Panc1 (cell line): ENCODE measurements around the gene NINL. TPM values are rescaled to one million over a fixed set of nuclear protein-coding genes. Genes with fewer than 3 reads are reported as not detected.

Experiments used
- ATAC-seq: fragments of 200-7000 bp; cut with Tn5 transposase; 2 replicates; pipeline ENCODE4 v1.9.1; 2020; ENCODE audit warnings: mild to moderate bottlenecking, moderate library complexity
- BruUV-seq: library from RNA; stranded (reverse); fragments of 400-500 nt; replicated peaks from 2 replicates; lab custom pipeline; 2021; lab: Mats Ljungman, UMichigan
- CTCF ChIA-PET: fragments of 300-600 bp; sonication (Branson Sonifier 250); formaldehyde crosslinking; loops from one replicate; lab custom pipeline; 2022; ENCODE audit warnings: antibody characterized with exemption; lab: Charles Lee
- POLR2A ChIA-PET: fragments of 300-600 bp; sonication (Branson Sonifier 250); formaldehyde crosslinking; loops from one replicate; lab custom pipeline; 2022; ENCODE audit warnings: antibody characterized with exemption; lab: Charles Lee
- DNase-seq: peaks from one replicate; pipeline ENCODE4 v3.0.0-alpha.2; 2010; ENCODE audit warnings: low read depth, low spot score
- H3K27ac ChIP-seq: 2 replicates; pipeline ENCODE4 v1.5.1; 2011; ENCODE audit warnings: mild to moderate bottlenecking, low read length, inconsistent platforms
- H3K27me3 ChIP-seq: fragments of 200-500 bp; sonication (Bioruptor generic); 2 replicates; pipeline ENCODE4 v1.6.0; 2014; ENCODE audit warnings: low read length, inconsistent platforms; ENCODE audit not compliant: control insufficient read depth, insufficient read depth
- H3K36me3 ChIP-seq: fragments of 200-500 bp; sonication (Bioruptor generic); 2 replicates; pipeline ENCODE4 v1.5.1; 2014; ENCODE audit warnings: inconsistent platforms, mild to moderate bottlenecking, low read length, moderate library complexity; ENCODE audit not compliant: control insufficient read depth, insufficient read depth
- H3K4me1 ChIP-seq: 2 replicates; pipeline ENCODE4 v1.5.1; 2011; ENCODE audit warnings: inconsistent platforms, mild to moderate bottlenecking, low read length, moderate library complexity; ENCODE audit not compliant: control insufficient read depth, insufficient read depth
- H3K4me3 ChIP-seq, 2 experiments: 2 replicates each; pipeline ENCODE4 v1.5.1; 2011 to 2012; ENCODE audit warnings: low read depth in 2 of 2, low read length in 2 of 2, mild to moderate bottlenecking in 2 of 2, inconsistent platforms in 1 of 2, moderate library complexity in 1 of 2
- H3K9me3 ChIP-seq: fragments of 200-500 bp; sonication (Bioruptor generic); 2 replicates; pipeline ENCODE4 v1.5.1; 2014; ENCODE audit warnings: low read depth, mild to moderate bottlenecking, inconsistent platforms, low read length, moderate library complexity; ENCODE audit not compliant: control insufficient read depth, insufficient read depth
- CTCF ChIP-seq: fragments of 450-650 bp; IDR thresholded peaks from 2 replicates; pipeline ENCODE4 v1.5.1; 2017; ENCODE audit warnings: mild to moderate bottlenecking
- POLR2AphosphoS5 ChIP-seq: IDR thresholded peaks from 2 replicates; pipeline ENCODE4 v1.6.1; 2012; ENCODE audit warnings: mild to moderate bottlenecking, low read depth, low read length, moderate library complexity
- REST ChIP-seq, 2 experiments: IDR thresholded peaks; 2 replicates each; pipeline ENCODE4 v1.6.1; 2011 to 2012; ENCODE audit warnings: low read depth in 2 of 2, control low read depth in 1 of 2, low read length in 1 of 2, mild to moderate bottlenecking in 1 of 2, moderate library complexity in 1 of 2; ENCODE audit not compliant: insufficient read depth in 1 of 2
- SIN3A ChIP-seq: IDR thresholded peaks from 2 replicates; pipeline ENCODE4 v1.6.1; 2012; ENCODE audit warnings: low read depth, mild to moderate bottlenecking, low read length, moderate library complexity, borderline replicate concordance; ENCODE audit not compliant: insufficient read depth
- TCF7L2 ChIP-seq: IDR thresholded peaks from 2 replicates; pipeline ENCODE4 v1.6.1; 2011; ENCODE audit warnings: mild to moderate bottlenecking, low read depth, low read length, inconsistent platforms
- in situ Hi-C: cut with HindIII; loops from 2 replicates; pipeline ENCODE4 v1.10.0; 2016; ENCODE audit warnings: low sequenced_read_pairs, low pct_unique_long_range_greater_than_20kb
- intact Hi-C: fragments of 100-400 bp; cut with micrococcal nuclease; formaldehyde crosslinking; loops from one replicate; pipeline ENCODE4 v1.10.0; 2022; ENCODE audit not compliant: unreplicated experiment
- total RNA-seq: library from RNA; stranded (reverse); gene quantifications from one replicate; pipeline ENCODE4 v1.2.1, GENCODE V29; 2021; ENCODE audit not compliant: unreplicated experiment

The NINL gene
- total RNA-seq, 1 experiment from 2014 or later: 25.0 TPM

- H3K4me1 ChIP-seq: peaks cover 13% of the 10 kb centered on the region; the same call in 1 of the 2 replicates
- TF ChIP-seq TCF7L2 (no peak), REST (IDR thresholded peaks at IDR 0.05; ENCODE audit: insufficient read depth in 1 of 2, low read depth in 2 of 2, low read length in 1 of 2) (no peak), SIN3A (peak; percentile 4; the same call in 1 of the 2 replicates)
- H3K36me3 ChIP-seq: no peaks in the 10 kb centered on the region; the same call in 1 of the 2 replicates
- DNase-seq: no peak
- H3K27ac ChIP-seq: peak overlapping the region; percentile 100
- intact Hi-C loops (no loop called here), in situ Hi-C loops (no loop called here)
- H3K4me3 ChIP-seq: peak overlapping the region; percentile 83 to 95
- ChIA-PET CTCF (no interaction called here), POLR2A (interaction anchor here (0.6 to 0.7 kb wide), 2 partner anchors 30 to 39 kb away, joined by 3 read pairs; no protein-coding TSS in a partner anchor)
- H3K27me3 ChIP-seq: no peaks in the 10 kb centered on the region
- H3K9me3 ChIP-seq: no peaks in the 10 kb centered on the region
- ATAC-seq: peak; percentile 51
- no TSS peak for BruUV-seq
Observed at GRCh38 chr20:25623225-25623735, 37.9 kb upstream of the NINL start.

DNA sequence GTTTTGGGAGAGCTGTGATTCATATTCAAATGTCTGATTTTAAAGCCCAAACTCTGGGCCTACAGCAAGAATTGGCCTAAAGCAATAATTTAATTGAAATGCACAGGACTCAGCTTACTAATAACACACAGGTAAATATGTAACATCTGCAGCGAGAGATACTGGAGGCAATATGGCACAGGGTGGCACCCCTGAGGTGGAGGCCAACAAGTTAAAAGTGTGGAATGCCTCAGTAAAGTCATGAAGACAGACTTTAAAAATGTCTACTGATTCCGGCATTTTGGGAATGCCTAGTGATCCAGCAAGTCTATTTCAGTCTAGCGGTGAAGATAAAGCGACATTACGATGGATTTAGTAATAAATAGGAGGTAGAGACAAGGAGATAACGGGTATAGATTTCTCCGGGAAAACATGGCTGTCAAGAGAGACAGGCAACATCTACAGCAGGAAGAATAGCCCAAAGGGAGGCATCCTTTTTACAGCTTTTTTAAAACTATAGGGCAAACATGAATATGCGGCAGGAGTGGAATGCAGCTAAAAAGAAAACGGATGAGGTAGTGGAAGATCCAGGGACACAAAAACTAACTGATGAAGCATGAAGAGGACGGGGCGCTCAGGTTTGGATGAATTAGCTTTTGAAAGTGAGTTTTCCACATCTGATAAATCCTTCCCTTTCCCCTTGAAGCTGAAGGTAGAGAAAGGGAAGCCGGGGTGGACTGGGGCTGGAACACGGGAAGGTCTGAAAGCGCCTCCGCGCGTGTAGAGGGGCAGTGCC, 37.3 kb upstream of the NINL start:
- Histone ChIP-seq H3K4me1 (peaks cover 13% of the 10 kb centered on the region; the same call in 1 of the 2 replicates), H3K27ac (peak overlapping the region; percentile 100), H3K4me3 (peak overlapping the region; percentile 83 to 95), H3K36me3 (no peaks in the 10 kb centered on the region; the same call in 1 of the 2 replicates), H3K27me3 (no peaks in the 10 kb centered on the region), H3K9me3 (no peaks in the 10 kb centered on the region)
- DNase-seq: no peak
- TF ChIP-seq TCF7L2 (no peak), POLR2AphosphoS5 (no peak), SIN3A (no peak; the same call in 1 of the 2 replicates), CTCF (no peak), REST (IDR thresholded peaks at IDR 0.05; ENCODE audit: insufficient read depth in 1 of 2, low read depth in 2 of 2, low read length in 1 of 2) (no peak)
- ChIA-PET POLR2A (interaction anchor here (0.5 to 0.7 kb wide), 3 partner anchors 30 to 58 kb away, joined by 3 to 14 read pairs (median 3); no protein-coding TSS in a partner anchor), CTCF (interaction anchor here (0.5 kb wide), 1 partner anchor 108 kb away, joined by 3 read pairs; no protein-coding TSS in a partner anchor)
- in situ Hi-C loops (no loop called here), intact Hi-C loops (no loop called here)
- ATAC-seq: no peak
- BruUV-seq: no TSS peak
